SU-DHL-6 (cell line): Measurements from ENCODE around the gene CLDN7.
A peak's percentile ranks its signal among the peaks of the same experiment; 100 is the strongest.

Source experiments
- H2AFZ ChIP-seq: fragments of 200-600 bp; sonication (generic); 2 replicates; pipeline ENCODE4 v1.6.1; 2014; ENCODE audit warnings: low read depth, mild to moderate bottlenecking, moderate library complexity, mixed read lengths, antibody characterized with exemption, low read length; ENCODE audit not compliant: severe bottlenecking
- H3F3A ChIP-seq: fragments of 200-600 bp; shearing (Covaris generic); 2 replicates; pipeline ENCODE4 v1.6.0; 2016; ENCODE audit warnings: antibody characterized with exemption, mild to moderate bottlenecking; ENCODE audit not compliant: insufficient read depth
- H3K27ac ChIP-seq: fragments of 200-600 bp; sonication (generic); 2 replicates; pipeline ENCODE4 v1.5.1; 2016; ENCODE audit warnings: low read depth, mild to moderate bottlenecking, low read length, moderate library complexity, mixed read lengths
- H3K27me3 ChIP-seq: fragments of 200-600 bp; sonication (generic), shearing (Covaris generic); 2 replicates; pipeline ENCODE4 v1.6.0; 2014; ENCODE audit warnings: mild to moderate bottlenecking, low read length
- H3K36me3 ChIP-seq: fragments of 200-600 bp; sonication (generic); 2 replicates; pipeline ENCODE4 v1.6.1; 2014; ENCODE audit warnings: mild to moderate bottlenecking, low read length, mixed read lengths
- H3K4me2 ChIP-seq: fragments of 300-600, 200-600 bp; shearing (Covaris generic), sonication (generic); 2 replicates; pipeline ENCODE4 v1.6.0; 2014; ENCODE audit warnings: low read length, low read depth, mild to moderate bottlenecking; ENCODE audit not compliant: poor library complexity, severe bottlenecking
- H3K4me3 ChIP-seq: fragments of 200-600 bp; sonication (generic); 2 replicates; pipeline ENCODE4 v1.5.1; 2014; ENCODE audit warnings: antibody characterized with exemption, low read length, mild to moderate bottlenecking, mixed read lengths; ENCODE audit not compliant: insufficient read depth, poor library complexity, severe bottlenecking
- H3K79me2 ChIP-seq: fragments of 200-600 bp; sonication (generic); 2 replicates; pipeline ENCODE4 v1.6.1; 2014; ENCODE audit warnings: mild to moderate bottlenecking, low read length, moderate library complexity; ENCODE audit not compliant: insufficient read depth
- H3K9ac ChIP-seq: fragments of 200-600 bp; sonication (generic); 2 replicates; pipeline ENCODE4 v1.7.0; 2014; ENCODE audit warnings: mild to moderate bottlenecking, low read length
- H3K9me2 ChIP-seq: fragments of 200-600 bp; sonication (generic); replicated peaks from 2 replicates; pipeline ENCODE4 v1.6.1; 2014; ENCODE audit warnings: low read length; ENCODE audit not compliant: insufficient read depth
- H3K9me3 ChIP-seq: fragments of 200-600 bp; sonication (generic); 2 replicates; pipeline ENCODE4 v1.6.1; 2014; ENCODE audit warnings: low read length, mixed read lengths; ENCODE audit not compliant: insufficient read depth
- H4K20me1 ChIP-seq: fragments of 200-600 bp; sonication (generic); 2 replicates; pipeline ENCODE4 v1.6.1; 2014; ENCODE audit warnings: low read depth, mild to moderate bottlenecking, antibody characterized with exemption, low read length, moderate library complexity, mixed read lengths
- CTCF ChIP-seq: fragments of 200-600 bp; sonication (generic); IDR thresholded peaks from one replicate; pipeline ENCODE4 v1.5.1; 2017; ENCODE audit warnings: antibody characterized with exemption, mild to moderate bottlenecking, low read length, moderate library complexity; ENCODE audit not compliant: insufficient read depth, poor library complexity, severe bottlenecking
- EZH2phosphoT487 ChIP-seq: fragments of 200-600 bp; sonication (generic), shearing (Covaris generic); conservative IDR thresholded peaks from 2 replicates; pipeline ENCODE4 v1.6.1; 2018; ENCODE audit warnings: mild to moderate bottlenecking, antibody characterized with exemption, low read length, moderate library complexity, mixed read lengths

The CLDN7 gene

GRCh38 chr17:7239091-7240027 lies 22.9 kb downstream of the CLDN7 start, which contains the start of gene PHF23:
Gene PHF23, minus strand, starts transcription at chr17:7239457. Its CDS starts 178 bp downstream, at chr17:7239279.
- peak within 1 kb of the TSS; percentile 100 for H3K9ac ChIP-seq
- peaks cover 6% of the 10 kb centered on the region; the same call in 1 of the 2 replicates for H4K20me1 ChIP-seq
- H3K27ac ChIP-seq = peak within 1 kb of the TSS; percentile 93
- TF ChIP-seq EZH2phosphoT487 (no peak), CTCF (no peak)
- no peaks in the 10 kb centered on the region for H3K9me3 ChIP-seq
- no peaks in the 10 kb centered on the region for H3K27me3 ChIP-seq
- H3K79me2 ChIP-seq = peaks cover 32% of the 10 kb centered on the region
- no peak within 1 kb of the TSS for H2AFZ ChIP-seq
- H3K36me3 ChIP-seq = 0 out of 2 replicates have a peak, but pooled peaks cover 3% of the 10 kb centered on the region
- H3K4me2 ChIP-seq = peak within 1 kb of the TSS; percentile 92
- H3F3A ChIP-seq = peaks cover 59% of the 10 kb centered on the region
- H3K9me2 ChIP-seq = no peaks in the 10 kb centered on the region
- peak within 1 kb of the TSS; percentile 98 for H3K4me3 ChIP-seq

- no peak overlapping the region for H2AFZ ChIP-seq
These were observed 23.7 kb downstream of the CLDN7 start for GRCh38 chr17:7238420-7239090.

More at GRCh38 chr17:7238420-7239090, 23.7 kb downstream of the CLDN7 start:
- Histone ChIP-seq H3K9me2 (no peaks in the 10 kb centered on the region), H3K27ac (peak overlapping the region; percentile 93), H3K27me3 (no peaks in the 10 kb centered on the region), H3K4me2 (peak overlapping the region; percentile 67), H4K20me1 (peaks cover 6% of the 10 kb centered on the region; the same call in 1 of the 2 replicates), H3K9ac (peak overlapping the region; percentile 100), H3K36me3 (0 out of 2 replicates have a peak, but pooled peaks cover 3% of the 10 kb centered on the region), H3F3A (peaks cover 53% of the 10 kb centered on the region), H3K4me3 (peak overlapping the region; percentile 98), H3K9me3 (no peaks in the 10 kb centered on the region), H3K79me2 (peaks cover 36% of the 10 kb centered on the region)
- TF ChIP-seq EZH2phosphoT487 (no peak), CTCF (no peak)
